Progenitor cell of endocrine pancreas (in vitro differentiated cells): ENCODE measurements around the gene SLC9A9. TPM values are rescaled to one million over a fixed set of nuclear protein-coding genes. Genes with fewer than 3 reads are reported as not detected.

ENCODE experiments used
- DNase-seq: peaks from one replicate; pipeline ENCODE4 v3.0.0; 2021; ENCODE audit warnings: low spot score; ENCODE audit not compliant: unreplicated experiment
- H3K27ac Mint-ChIP-seq: 2 replicates; pipeline ENCODE4 v1.8.0; 2021; ENCODE audit warnings: mild to moderate bottlenecking, moderate library complexity, mixed read lengths
- H3K27me3 Mint-ChIP-seq: 2 replicates; pipeline ENCODE4 v1.8.0; 2021; ENCODE audit warnings: mixed read lengths
- H3K36me3 Mint-ChIP-seq: 2 replicates; pipeline ENCODE4 v1.8.0; 2022; ENCODE audit warnings: mixed read lengths; ENCODE audit not compliant: insufficient read depth
- H3K4me1 Mint-ChIP-seq: 2 replicates; pipeline ENCODE4 v1.8.0; 2021; ENCODE audit warnings: low read depth, mixed read lengths
- H3K4me3 Mint-ChIP-seq: 2 replicates; pipeline ENCODE4 v1.8.0; 2021; ENCODE audit warnings: low read depth, mild to moderate bottlenecking, moderate library complexity, mixed read lengths
- H3K9me3 Mint-ChIP-seq: 2 replicates; pipeline ENCODE4 v1.8.0; 2021; ENCODE audit warnings: low read depth, mixed read lengths
- CTCF ChIP-seq: fragments of 200-600 bp; sonication (generic); IDR thresholded peaks from one replicate; pipeline ENCODE4 v1.5.0; 2021; ENCODE audit warnings: antibody characterized with exemption, mild to moderate bottlenecking; ENCODE audit not compliant: unreplicated experiment
- total RNA-seq: library from RNA; stranded (reverse); gene quantifications from 2 replicates; pipeline ENCODE4 v1.2.1, GENCODE V29; 2021

Gene SLC9A9
- total RNA-seq, 1 donor from 2014 or later, result 0.17 TPM

GRCh38 chr3:143726727-143727126 lies 121.5 kb downstream of the SLC9A9 start:
- Mint-ChIP-seq H3K4me3 (no peak overlapping the region), H3K4me1 (no peaks in the 10 kb centered on the region), H3K36me3 (no peaks in the 10 kb centered on the region), H3K27ac (no peak overlapping the region), H3K9me3 (peaks cover 3% of the 10 kb centered on the region), H3K27me3 (peaks cover 12% of the 10 kb centered on the region)
- DNase-seq, result no peak
- no peak for TF ChIP-seq CTCF

DNA sequence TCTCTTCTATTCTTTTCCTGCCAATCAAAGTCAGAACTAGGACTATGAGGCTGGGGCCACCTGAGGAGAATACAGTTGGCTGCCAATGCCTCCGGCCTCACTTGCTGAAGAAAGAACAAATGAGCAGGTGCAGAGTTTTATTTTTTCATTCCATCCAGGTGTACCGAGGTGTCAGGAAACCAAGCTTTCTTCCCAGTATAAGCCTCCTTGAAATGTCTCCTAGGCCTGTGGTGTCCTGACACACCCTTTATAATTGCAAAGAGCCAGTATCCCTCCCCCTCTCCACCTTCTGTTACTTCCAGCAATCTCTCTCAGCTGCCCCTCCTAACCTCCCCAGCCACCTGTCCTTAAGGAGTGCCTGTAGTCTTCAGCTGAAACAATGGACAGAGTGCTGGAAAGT lies 127.9 kb downstream of the SLC9A9 start:
- Mint-ChIP-seq H3K27me3 (no peaks in the 10 kb centered on the region), H3K36me3 (no peaks in the 10 kb centered on the region), H3K27ac (no peak overlapping the region), H3K4me1 (no peaks in the 10 kb centered on the region), H3K9me3 (peaks cover 3% of the 10 kb centered on the region), H3K4me3 (no peak overlapping the region)
- no peak for TF ChIP-seq CTCF
- no peak for DNase-seq

DNA sequence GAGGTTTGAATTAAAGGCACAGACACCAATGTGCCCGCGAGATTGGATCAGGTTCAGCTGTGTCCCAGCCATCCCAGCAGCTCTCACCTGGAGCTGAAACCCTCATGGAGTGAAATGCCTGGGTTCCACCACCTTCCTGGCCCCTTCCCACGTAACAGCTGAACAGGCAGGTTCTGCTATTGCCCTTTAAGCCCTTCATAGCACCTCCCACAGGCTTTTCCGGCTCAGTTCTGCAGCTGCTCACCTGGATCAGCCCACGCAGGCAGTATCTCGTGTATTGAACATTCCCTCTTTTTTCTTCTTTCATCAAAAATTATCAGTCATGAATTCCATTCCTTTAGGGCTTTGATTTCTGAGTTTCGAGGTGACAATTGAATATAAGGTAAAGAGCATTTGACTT lies 129.8 kb downstream of the SLC9A9 start:
- Mint-ChIP-seq H3K27ac (no peak overlapping the region), H3K27me3 (no peaks in the 10 kb centered on the region), H3K9me3 (peaks cover 3% of the 10 kb centered on the region), H3K36me3 (no peaks in the 10 kb centered on the region), H3K4me1 (peaks cover 1% of the 10 kb centered on the region), H3K4me3 (no peak overlapping the region)
- TF ChIP-seq CTCF, result no peak
- DNase-seq, result no peak

DNA sequence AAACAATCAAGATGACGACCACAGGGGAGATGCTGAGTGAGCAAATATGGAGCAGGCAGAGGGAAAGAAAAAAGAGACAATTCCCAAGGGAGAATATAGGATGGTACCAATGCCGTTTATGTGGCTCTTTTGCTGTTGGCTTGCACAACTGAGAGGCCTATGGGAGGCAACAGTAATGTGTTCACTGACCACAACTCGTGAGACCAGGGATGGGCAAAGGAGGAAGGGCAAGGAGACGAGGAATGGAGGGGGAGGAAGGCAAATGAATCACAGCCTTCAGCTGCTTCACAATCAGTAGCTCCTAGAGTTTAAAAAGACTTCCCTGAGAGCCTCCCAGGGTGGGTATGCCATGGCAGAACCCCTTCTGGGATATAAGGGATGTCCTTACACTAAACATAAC lies 131.5 kb downstream of the SLC9A9 start:
- DNase-seq, result no peak
- Mint-ChIP-seq H3K36me3 (no peaks in the 10 kb centered on the region), H3K27me3 (no peaks in the 10 kb centered on the region), H3K4me1 (peaks cover 5% of the 10 kb centered on the region), H3K27ac (no peak overlapping the region), H3K9me3 (no peaks in the 10 kb centered on the region), H3K4me3 (no peak overlapping the region)
- no peak for TF ChIP-seq CTCF

DNA sequence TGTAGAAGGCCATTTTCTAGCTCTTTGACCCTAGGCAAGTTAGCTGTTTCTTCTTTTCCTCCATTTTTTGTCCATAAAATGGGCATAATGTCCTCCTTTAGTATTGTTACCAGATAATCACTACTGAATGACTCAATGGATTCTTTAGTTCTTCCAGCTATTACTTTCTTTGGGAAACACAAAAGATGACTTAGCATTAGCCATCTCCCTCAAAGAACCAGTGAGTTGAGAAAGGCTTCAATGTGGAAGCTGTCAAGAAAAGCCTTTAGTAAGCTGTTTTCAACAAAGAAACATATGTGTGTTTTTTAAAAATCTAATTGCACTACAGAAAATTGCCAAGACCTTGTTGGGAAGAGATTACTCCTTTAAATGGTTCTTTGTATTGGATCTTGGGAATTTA lies 135.7 kb downstream of the SLC9A9 start:
- Mint-ChIP-seq H3K4me1 (peaks cover 5% of the 10 kb centered on the region), H3K27me3 (no peaks in the 10 kb centered on the region), H3K9me3 (no peaks in the 10 kb centered on the region), H3K36me3 (no peaks in the 10 kb centered on the region), H3K4me3 (no peak overlapping the region), H3K27ac (no peak overlapping the region)
- no peak for TF ChIP-seq CTCF
- DNase-seq, result no peak

GRCh38 chr3:143707848-143708247 lies 140.4 kb downstream of the SLC9A9 start:
- H3K27ac Mint-ChIP-seq, result no peak overlapping the region
- DNase-seq, result no peak
- H3K9me3 Mint-ChIP-seq, result no peaks in the 10 kb centered on the region
- H3K36me3 Mint-ChIP-seq, result no peaks in the 10 kb centered on the region
- H3K4me1 Mint-ChIP-seq, result no peaks in the 10 kb centered on the region
- no peak overlapping the region for H3K4me3 Mint-ChIP-seq
- no peak for TF ChIP-seq CTCF
- H3K27me3 Mint-ChIP-seq, result no peaks in the 10 kb centered on the region
